ENCODE data around the gene TM9SF2.

DNA sequence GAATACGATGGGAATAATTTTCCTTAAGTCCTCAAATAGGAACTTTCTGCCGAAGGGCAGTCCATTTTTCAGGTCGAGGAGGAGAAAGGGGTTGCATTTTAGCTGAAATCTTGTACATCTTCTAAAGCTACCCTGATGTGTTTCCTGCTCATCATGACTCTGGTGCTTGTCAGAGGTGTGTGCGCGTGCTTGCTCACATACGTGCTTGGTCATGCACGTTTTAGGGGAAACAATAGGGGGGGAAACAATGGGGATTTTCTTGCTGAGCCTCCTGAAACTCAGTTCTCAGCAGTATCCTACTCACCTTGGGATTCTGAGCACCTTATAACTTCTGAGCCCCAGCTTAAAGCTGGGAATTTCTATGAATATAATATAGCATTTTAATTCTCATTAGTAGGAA, 44.7 kb downstream of the TM9SF2 start:
- TF ChIP-seq, protein P1, sequence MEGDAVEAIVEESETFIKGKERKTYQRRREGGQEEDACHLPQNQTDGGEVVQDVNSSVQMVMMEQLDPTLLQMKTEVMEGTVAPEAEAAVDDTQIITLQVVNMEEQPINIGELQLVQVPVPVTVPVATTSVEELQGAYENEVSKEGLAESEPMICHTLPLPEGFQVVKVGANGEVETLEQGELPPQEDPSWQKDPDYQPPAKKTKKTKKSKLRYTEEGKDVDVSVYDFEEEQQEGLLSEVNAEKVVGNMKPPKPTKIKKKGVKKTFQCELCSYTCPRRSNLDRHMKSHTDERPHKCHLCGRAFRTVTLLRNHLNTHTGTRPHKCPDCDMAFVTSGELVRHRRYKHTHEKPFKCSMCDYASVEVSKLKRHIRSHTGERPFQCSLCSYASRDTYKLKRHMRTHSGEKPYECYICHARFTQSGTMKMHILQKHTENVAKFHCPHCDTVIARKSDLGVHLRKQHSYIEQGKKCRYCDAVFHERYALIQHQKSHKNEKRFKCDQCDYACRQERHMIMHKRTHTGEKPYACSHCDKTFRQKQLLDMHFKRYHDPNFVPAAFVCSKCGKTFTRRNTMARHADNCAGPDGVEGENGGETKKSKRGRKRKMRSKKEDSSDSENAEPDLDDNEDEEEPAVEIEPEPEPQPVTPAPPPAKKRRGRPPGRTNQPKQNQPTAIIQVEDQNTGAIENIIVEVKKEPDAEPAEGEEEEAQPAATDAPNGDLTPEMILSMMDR (IDR thresholded peaks at IDR 0.05): no peak
- no peak for TF ChIP-seq POLR2A (IDR thresholded peaks at IDR 0.05)
